ENCODE results near the gene SRF. TPM values are rescaled to one million over a fixed set of nuclear protein-coding genes. Genes with fewer than 3 reads are reported as not detected.
A peak's percentile ranks its signal among the peaks of the same experiment; 100 is the strongest.

SRF gene
- total RNA-seq, 1 donor from 2014 or later, result 10.8 TPM

DNA sequence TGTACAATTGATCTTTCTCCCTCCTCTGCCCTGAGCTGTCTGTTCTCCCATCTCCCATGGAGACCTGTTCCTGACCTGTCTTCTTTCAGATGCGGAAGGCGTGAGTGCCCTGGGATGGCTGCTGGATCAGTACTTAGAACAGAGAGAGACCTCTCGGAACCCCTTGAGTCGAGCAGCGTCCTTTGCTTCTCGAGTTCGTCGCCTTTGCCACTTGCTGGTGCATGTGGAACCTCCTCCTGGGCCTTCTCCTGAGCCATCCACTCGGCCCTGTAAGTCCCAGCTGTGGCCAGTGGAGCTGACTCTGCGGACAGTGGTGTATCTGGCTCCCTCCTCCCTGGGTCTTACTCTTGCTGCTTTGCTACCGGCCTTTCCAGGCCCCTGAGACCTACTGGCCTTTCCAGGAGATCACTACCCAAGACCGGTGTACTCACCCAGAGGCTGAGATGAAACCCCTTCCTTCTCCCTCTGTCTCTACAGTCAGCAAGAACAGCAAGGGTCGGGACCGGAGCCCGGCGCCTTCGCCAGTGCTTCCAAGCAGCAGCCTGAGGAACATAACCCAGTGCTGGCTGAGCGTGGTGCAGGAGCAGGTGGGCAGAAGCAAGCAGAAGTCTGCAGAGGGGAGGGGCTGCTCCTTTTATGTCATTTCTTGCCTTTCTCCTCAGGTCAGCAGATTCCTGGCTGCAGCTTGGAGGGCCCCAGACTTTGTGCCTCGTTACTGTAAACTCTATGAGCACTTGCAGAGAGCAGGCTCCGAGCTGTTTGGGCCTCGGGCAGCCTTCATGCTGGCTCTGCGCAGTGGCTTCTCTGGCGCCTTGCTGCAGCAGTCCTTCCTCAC, 33.4 kb downstream of the SRF start:
- Histone ChIP-seq H3K27me3 (ENCODE audit: control insufficient read depth, insufficient read depth, low read length) (no peaks in the 10 kb centered on the region), H3K36me3 (ENCODE audit: control insufficient read depth, insufficient read depth, low read length) (peaks cover 26% of the 10 kb centered on the region), H3K4me3 (ENCODE audit: low read depth, low read length) (no peak overlapping the region)
- no peak for FAIRE-seq
- TF ChIP-seq, protein P1, sequence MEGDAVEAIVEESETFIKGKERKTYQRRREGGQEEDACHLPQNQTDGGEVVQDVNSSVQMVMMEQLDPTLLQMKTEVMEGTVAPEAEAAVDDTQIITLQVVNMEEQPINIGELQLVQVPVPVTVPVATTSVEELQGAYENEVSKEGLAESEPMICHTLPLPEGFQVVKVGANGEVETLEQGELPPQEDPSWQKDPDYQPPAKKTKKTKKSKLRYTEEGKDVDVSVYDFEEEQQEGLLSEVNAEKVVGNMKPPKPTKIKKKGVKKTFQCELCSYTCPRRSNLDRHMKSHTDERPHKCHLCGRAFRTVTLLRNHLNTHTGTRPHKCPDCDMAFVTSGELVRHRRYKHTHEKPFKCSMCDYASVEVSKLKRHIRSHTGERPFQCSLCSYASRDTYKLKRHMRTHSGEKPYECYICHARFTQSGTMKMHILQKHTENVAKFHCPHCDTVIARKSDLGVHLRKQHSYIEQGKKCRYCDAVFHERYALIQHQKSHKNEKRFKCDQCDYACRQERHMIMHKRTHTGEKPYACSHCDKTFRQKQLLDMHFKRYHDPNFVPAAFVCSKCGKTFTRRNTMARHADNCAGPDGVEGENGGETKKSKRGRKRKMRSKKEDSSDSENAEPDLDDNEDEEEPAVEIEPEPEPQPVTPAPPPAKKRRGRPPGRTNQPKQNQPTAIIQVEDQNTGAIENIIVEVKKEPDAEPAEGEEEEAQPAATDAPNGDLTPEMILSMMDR (IDR thresholded peaks at IDR 0.05; ENCODE audit: insufficient read depth, low read length, severe bottlenecking), result no peak
- no peak for DNase-seq (ENCODE audit: low read depth)

DNA sequence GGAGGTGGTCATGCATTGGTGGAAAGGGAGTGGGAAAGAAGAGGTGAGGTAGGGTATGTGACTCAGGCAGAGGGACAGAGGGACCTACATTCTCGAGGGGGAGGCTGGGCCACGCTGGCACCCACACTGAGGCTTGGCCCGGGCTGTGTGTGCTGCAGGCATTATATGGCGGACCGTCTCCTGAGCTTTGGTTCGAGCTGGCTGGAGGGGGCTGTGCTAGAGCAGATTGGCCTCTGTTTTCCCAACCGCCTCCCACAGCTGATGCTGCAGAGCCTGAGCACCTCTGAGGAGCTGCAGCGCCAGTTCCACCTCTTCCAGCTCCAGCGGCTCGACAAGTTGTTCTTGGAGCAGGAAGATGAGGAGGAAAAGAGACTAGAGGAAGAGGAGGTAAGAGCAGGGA, 34.8 kb downstream of the SRF start:
- no peak for FAIRE-seq
- DNase-seq (ENCODE audit: low read depth), result no peak
- Histone ChIP-seq H3K36me3 (ENCODE audit: control insufficient read depth, insufficient read depth, low read length) (peaks cover 21% of the 10 kb centered on the region), H3K4me3 (ENCODE audit: low read depth, low read length) (no peak overlapping the region), H3K27me3 (ENCODE audit: control insufficient read depth, insufficient read depth, low read length) (no peaks in the 10 kb centered on the region)
- TF ChIP-seq, protein P1 (IDR thresholded peaks at IDR 0.05; ENCODE audit: insufficient read depth, low read length, severe bottlenecking), result no peak

DNA sequence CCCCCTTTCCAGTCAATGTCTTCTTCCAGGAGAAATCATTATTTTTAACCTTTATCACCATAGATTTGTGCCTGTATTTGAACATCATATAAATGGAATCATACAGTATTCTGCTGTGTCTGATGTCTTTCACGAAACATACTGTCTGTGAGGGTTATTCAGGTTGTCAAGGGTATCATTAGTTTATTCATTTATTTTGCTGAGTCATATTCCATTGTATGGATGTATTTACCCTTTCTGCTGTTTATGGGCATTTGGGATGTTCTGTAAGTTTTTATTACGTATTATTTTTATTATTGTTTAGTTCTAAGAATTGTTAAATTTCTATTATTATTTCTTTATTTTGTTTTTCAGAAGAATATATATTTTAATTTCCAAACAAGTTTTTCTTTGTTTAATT, 36.2 kb downstream of the SRF start:
- Histone ChIP-seq H3K27me3 (ENCODE audit: control insufficient read depth, insufficient read depth, low read length) (no peaks in the 10 kb centered on the region), H3K4me3 (ENCODE audit: low read depth, low read length) (no peak overlapping the region), H3K36me3 (ENCODE audit: control insufficient read depth, insufficient read depth, low read length) (peaks cover 21% of the 10 kb centered on the region)
- DNase-seq (ENCODE audit: low read depth) (no peak), FAIRE-seq (no peak)
- TF ChIP-seq, protein P1 (IDR thresholded peaks at IDR 0.05; ENCODE audit: insufficient read depth, low read length, severe bottlenecking), result no peak

DNA sequence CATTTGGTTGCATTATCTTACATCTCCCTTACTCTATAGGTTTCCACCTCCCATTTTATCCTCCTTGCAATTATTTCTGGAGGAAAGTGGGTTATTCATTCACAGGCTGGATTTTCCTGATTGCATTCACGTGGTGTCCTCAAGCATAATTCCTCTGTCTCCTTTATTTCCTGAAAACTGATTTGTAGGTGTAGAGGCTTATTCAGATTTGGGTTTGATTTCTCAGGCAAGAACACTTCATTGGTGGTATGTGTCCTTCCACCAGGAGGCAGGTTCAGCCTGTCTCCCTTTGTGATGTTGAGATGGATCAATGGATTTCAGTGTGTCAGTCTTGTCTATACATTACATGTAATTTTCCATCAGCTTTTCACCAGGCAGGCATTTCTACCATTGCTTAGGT, 40.9 kb downstream of the SRF start:
- FAIRE-seq (no peak), DNase-seq (ENCODE audit: low read depth) (no peak)
- Histone ChIP-seq H3K36me3 (ENCODE audit: control insufficient read depth, insufficient read depth, low read length) (peaks cover 17% of the 10 kb centered on the region), H3K4me3 (ENCODE audit: low read depth, low read length) (no peak overlapping the region), H3K27me3 (ENCODE audit: control insufficient read depth, insufficient read depth, low read length) (no peaks in the 10 kb centered on the region)
- TF ChIP-seq, protein P1 (IDR thresholded peaks at IDR 0.05; ENCODE audit: insufficient read depth, low read length, severe bottlenecking), result peak; percentile 12

DNA sequence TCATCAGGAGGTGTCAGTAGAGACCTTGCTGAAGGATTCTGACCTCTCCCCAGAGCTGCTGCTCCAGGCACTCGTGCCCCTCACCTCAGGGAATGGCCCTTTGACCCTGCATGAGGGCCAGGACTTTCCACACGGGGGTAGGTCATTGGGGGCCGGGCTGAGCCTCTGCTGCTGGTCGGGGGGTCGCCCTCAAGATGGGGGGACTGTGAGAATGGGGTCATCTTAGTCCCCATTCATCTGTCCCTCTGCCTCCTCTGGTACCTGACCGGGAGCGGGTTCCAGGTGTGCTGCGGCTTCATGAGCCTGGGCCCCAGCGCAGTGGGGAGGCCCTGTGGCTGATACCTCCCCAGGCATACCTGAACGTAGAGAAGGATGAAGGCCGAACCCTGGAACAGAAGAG, 42.4 kb downstream of the SRF start:
- DNase-seq (ENCODE audit: low read depth), result no peak
- TF ChIP-seq, protein P1 (IDR thresholded peaks at IDR 0.05; ENCODE audit: insufficient read depth, low read length, severe bottlenecking), result no peak
- no peak for FAIRE-seq
- Histone ChIP-seq H3K4me3 (ENCODE audit: low read depth, low read length) (no peak overlapping the region), H3K36me3 (ENCODE audit: control insufficient read depth, insufficient read depth, low read length) (peaks cover 21% of the 10 kb centered on the region), H3K27me3 (ENCODE audit: control insufficient read depth, insufficient read depth, low read length) (no peaks in the 10 kb centered on the region)

DNA sequence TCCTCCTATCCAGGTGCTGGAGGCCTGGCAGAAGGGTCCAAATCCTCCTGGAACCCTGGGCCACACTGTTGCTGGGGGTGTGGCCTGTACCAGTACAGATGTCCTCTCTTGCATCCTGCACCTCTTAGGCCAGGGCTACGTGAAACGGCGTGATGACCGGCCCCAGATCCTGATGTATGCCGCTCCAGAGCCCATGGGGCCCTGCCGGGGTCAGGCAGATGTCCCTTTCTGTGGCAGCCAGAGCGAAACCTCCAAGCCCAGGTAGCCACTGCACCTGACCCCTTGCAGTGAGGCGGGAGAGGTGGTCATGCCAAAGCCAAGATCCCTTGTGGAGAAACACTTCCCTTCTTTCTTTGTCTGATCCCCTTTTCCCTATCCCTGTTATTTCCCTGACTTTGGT, 44.0 kb downstream of the SRF start:
- Histone ChIP-seq H3K36me3 (ENCODE audit: control insufficient read depth, insufficient read depth, low read length) (peaks cover 22% of the 10 kb centered on the region), H3K27me3 (ENCODE audit: control insufficient read depth, insufficient read depth, low read length) (no peaks in the 10 kb centered on the region), H3K4me3 (ENCODE audit: low read depth, low read length) (no peak overlapping the region)
- DNase-seq (ENCODE audit: low read depth) (no peak), FAIRE-seq (no peak)
- TF ChIP-seq, protein P1 (IDR thresholded peaks at IDR 0.05; ENCODE audit: insufficient read depth, low read length, severe bottlenecking), result no peak

Data from bronchial epithelial cell (primary cell).